ENCODE measurements around the gene PAPLN.

GRCh38 chr14:73223049-73223448, 14.3 kb upstream of the PAPLN start:
- TF ChIP-seq CTCF (IDR thresholded peaks at IDR 0.05): no peak
- TF ChIP-seq POLR2A (IDR thresholded peaks at IDR 0.05): no peak
